ENCODE data around the gene KLHDC4. TPM values are rescaled to one million over a fixed set of nuclear protein-coding genes. Genes with fewer than 3 reads are reported as not detected.
"Not testable (repeated sequence)": the region's sequence is repeated elsewhere in the genome, so short reads cannot be mapped to it uniquely, and the experiment has no call there.

KLHDC4 gene
- total RNA-seq, 1 donor from 2014 or later, result 20.4 TPM

GRCh38 chr16:87723226-87723623 lies 42.6 kb downstream of the KLHDC4 start:
- no peak overlapping the region for H3K27ac ChIP-seq (ENCODE audit: low read depth, low read length)
- peaks cover 7 to 15% (median 14%) of the 10 kb centered on the region in 3 donors for H3K36me3 ChIP-seq (ENCODE audit: control insufficient read depth in 3 of 3, insufficient read depth in 3 of 3, low read length in 3 of 3)
- H3K9ac ChIP-seq (ENCODE audit: low read depth in 1 of 3, low read length in 3 of 3), result no peak overlapping the region
- H3K4me3 ChIP-seq (ENCODE audit: low read length in 3 of 3), result no peak overlapping the region
- H3K4me1 ChIP-seq (ENCODE audit: control insufficient read depth in 3 of 3, insufficient read depth in 3 of 3, low read length in 3 of 3), result peaks cover 3 to 11% (median 5%) of the 10 kb centered on the region in 3 donors
- no peaks in the 10 kb centered on the region for H3K9me3 ChIP-seq (ENCODE audit: control insufficient read depth in 3 of 3, low read length in 3 of 3)
- H3K27me3 ChIP-seq (ENCODE audit: control insufficient read depth in 3 of 3, insufficient read depth in 3 of 3, low read length in 3 of 3), result no peaks in the 10 kb centered on the region

DNA sequence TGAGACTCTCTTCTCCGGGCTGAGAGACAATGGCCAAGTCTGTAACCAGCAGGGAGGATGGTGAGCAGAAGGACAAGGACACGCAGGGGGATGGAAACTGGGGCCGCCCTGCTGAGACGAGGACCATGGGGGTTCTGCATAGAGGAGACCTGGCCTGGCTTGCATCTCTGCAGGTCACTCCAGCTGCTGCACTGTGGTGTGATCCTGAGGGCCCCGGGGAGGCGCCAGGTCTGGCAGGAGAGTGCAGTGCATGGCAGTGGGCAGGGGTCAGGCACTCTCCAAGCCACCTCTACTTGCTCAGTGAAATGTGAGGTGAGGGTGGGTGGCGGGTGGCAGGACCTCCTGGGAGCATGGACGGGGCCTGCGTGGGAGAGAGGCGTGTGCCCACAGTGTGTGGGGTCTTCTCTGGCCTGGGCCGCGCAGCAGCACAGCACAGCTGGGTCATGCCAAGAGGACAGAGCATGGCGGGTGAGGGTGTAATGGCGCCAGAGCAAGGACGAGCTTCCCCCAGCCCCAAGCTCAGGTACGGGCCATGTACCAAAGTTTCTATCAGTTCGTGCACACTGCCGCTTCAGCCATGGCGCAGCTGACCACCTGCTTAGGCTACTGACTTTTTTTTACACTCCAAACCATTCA lies 43.1 kb downstream of the KLHDC4 start:
- Histone ChIP-seq H3K9me3 (ENCODE audit: control insufficient read depth in 3 of 3, low read length in 3 of 3) (no peaks in the 10 kb centered on the region), H3K27me3 (ENCODE audit: control insufficient read depth in 3 of 3, insufficient read depth in 3 of 3, low read length in 3 of 3) (no peaks in the 10 kb centered on the region), H3K4me3 (ENCODE audit: low read length in 3 of 3) (no peak overlapping the region), H3K27ac (ENCODE audit: low read depth, low read length) (no peak overlapping the region), H3K4me1 (ENCODE audit: control insufficient read depth in 3 of 3, insufficient read depth in 3 of 3, low read length in 3 of 3) (peaks cover 3 to 11% (median 5%) of the 10 kb centered on the region in 3 donors), H3K9ac (ENCODE audit: low read depth in 1 of 3, low read length in 3 of 3) (no peak overlapping the region), H3K36me3 (ENCODE audit: control insufficient read depth in 3 of 3, insufficient read depth in 3 of 3, low read length in 3 of 3) (peaks cover 7 to 12% (median 10%) of the 10 kb centered on the region in 3 donors)

DNA sequence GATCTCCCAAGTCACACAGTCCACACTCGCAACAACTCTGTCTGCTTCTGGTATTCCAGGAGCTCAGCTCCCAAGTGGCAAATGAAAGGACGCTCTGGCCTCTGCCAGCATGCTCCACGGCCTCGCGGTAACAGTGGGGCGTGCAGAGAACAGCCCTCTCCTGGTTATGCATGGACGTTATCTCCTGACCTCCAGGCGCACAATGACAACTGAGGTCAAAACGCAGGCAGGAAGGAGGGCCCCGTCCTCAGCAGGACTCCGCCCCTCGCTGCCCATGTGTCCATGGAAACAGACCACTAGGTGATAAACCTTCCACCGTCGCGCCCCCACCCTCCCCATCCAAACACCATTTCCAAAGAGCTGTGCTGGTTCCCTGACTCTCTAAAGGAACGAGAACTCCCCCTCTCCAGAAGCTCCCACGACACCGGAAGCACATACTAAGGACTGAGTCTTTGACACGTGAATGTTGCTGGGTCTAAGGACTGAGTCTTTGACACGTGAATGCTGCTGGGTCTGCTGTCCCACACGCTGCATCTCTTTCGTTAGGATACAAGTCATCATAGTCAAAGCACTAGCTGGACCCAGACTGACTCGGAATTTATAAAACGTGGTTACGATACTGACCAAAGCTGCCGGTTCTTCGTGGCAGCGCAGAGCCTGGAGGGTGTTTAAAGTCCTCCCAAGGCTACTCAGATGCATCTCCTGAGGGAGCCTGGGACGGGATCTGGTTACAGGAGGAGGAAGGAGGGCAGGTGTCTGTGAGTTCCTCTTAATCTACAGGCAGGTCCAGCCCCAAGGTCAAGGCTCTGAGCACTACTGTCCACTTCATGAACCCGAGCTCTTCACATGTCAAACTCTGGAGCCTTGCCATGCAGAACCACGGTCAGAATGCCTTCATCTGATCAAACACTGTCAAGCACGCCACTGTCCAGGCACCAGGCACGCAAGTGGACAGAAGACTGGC lies 43.9 kb downstream of the KLHDC4 start:
- no peak overlapping the region for H3K4me3 ChIP-seq (ENCODE audit: low read length in 3 of 3)
- H3K27me3 ChIP-seq (ENCODE audit: control insufficient read depth in 3 of 3, insufficient read depth in 3 of 3, low read length in 3 of 3), result no peaks in the 10 kb centered on the region
- H3K27ac ChIP-seq (ENCODE audit: low read depth, low read length), result no peak overlapping the region
- H3K36me3 ChIP-seq (ENCODE audit: control insufficient read depth in 3 of 3, insufficient read depth in 3 of 3, low read length in 3 of 3), result peaks cover 4 to 11% (median 5%) of the 10 kb centered on the region in 3 donors
- no peaks in the 10 kb centered on the region for H3K9me3 ChIP-seq (ENCODE audit: control insufficient read depth in 3 of 3, low read length in 3 of 3)
- no peak overlapping the region for H3K9ac ChIP-seq (ENCODE audit: low read depth in 1 of 3, low read length in 3 of 3)
- H3K4me1 ChIP-seq (ENCODE audit: control insufficient read depth in 3 of 3, insufficient read depth in 3 of 3, low read length in 3 of 3), result peaks cover 3 to 11% (median 5%) of the 10 kb centered on the region in 3 donors

GRCh38 chr16:87720446-87720845 lies 45.3 kb downstream of the KLHDC4 start:
- Histone ChIP-seq H3K9me3 (ENCODE audit: control insufficient read depth in 3 of 3, low read length in 3 of 3) (no peaks in the 10 kb centered on the region), H3K4me1 (ENCODE audit: control insufficient read depth in 3 of 3, insufficient read depth in 3 of 3, low read length in 3 of 3) (peaks cover 3 to 11% (median 5%) of the 10 kb centered on the region in 3 donors), H3K9ac (ENCODE audit: low read depth in 1 of 3, low read length in 3 of 3) (no peak overlapping the region), H3K27ac (ENCODE audit: low read depth, low read length) (no peak overlapping the region), H3K4me3 (ENCODE audit: low read length in 3 of 3) (no peak overlapping the region), H3K27me3 (ENCODE audit: control insufficient read depth in 3 of 3, insufficient read depth in 3 of 3, low read length in 3 of 3) (no peaks in the 10 kb centered on the region), H3K36me3 (ENCODE audit: control insufficient read depth in 3 of 3, insufficient read depth in 3 of 3, low read length in 3 of 3) (peaks cover 7 to 12% (median 12%) of the 10 kb centered on the region in 3 donors)

- H3K9me3 ChIP-seq (ENCODE audit: control insufficient read depth in 3 of 3, low read length in 3 of 3); H3K27ac ChIP-seq (ENCODE audit: low read depth, low read length); H3K4me3 ChIP-seq (ENCODE audit: low read length in 3 of 3); H3K27me3 ChIP-seq (ENCODE audit: control insufficient read depth in 3 of 3, insufficient read depth in 3 of 3, low read length in 3 of 3); H3K9ac ChIP-seq (ENCODE audit: low read depth in 1 of 3, low read length in 3 of 3): not testable (repeated sequence)
- Histone ChIP-seq H3K4me1 (ENCODE audit: control insufficient read depth in 3 of 3, insufficient read depth in 3 of 3, low read length in 3 of 3) (peaks cover 3 to 11% (median 5%) of the 10 kb centered on the region in 3 donors), H3K36me3 (ENCODE audit: control insufficient read depth in 3 of 3, insufficient read depth in 3 of 3, low read length in 3 of 3) (peaks cover 8 to 23% (median 15%) of the 10 kb centered on the region in 3 donors)
These were observed 47.0 kb downstream of the KLHDC4 start for GRCh38 chr16:87718831-87719230.

GRCh38 chr16:87715658-87716057 lies 50.1 kb downstream of the KLHDC4 start:
- H3K9me3 ChIP-seq (ENCODE audit: control insufficient read depth in 3 of 3, low read length in 3 of 3), result no peaks in the 10 kb centered on the region
- H3K27me3 ChIP-seq (ENCODE audit: control insufficient read depth in 3 of 3, insufficient read depth in 3 of 3, low read length in 3 of 3), result no peaks in the 10 kb centered on the region
- H3K4me1 ChIP-seq (ENCODE audit: control insufficient read depth in 3 of 3, insufficient read depth in 3 of 3, low read length in 3 of 3), result no peaks in the 10 kb centered on the region
- H3K27ac ChIP-seq (ENCODE audit: low read depth, low read length), result no peak overlapping the region
- H3K9ac ChIP-seq (ENCODE audit: low read depth in 1 of 3, low read length in 3 of 3), result no peak overlapping the region
- H3K4me3 ChIP-seq (ENCODE audit: low read length in 3 of 3), result no peak overlapping the region
- peaks cover 14 to 21% (median 18%) of the 10 kb centered on the region in 3 donors for H3K36me3 ChIP-seq (ENCODE audit: control insufficient read depth in 3 of 3, insufficient read depth in 3 of 3, low read length in 3 of 3)

- Histone ChIP-seq H3K27me3 (ENCODE audit: control insufficient read depth in 3 of 3, insufficient read depth in 3 of 3, low read length in 3 of 3) (no peaks in the 10 kb centered on the region), H3K27ac (ENCODE audit: low read depth, low read length) (no peak overlapping the region), H3K9ac (ENCODE audit: low read depth in 1 of 3, low read length in 3 of 3) (no peak overlapping the region), H3K36me3 (ENCODE audit: control insufficient read depth in 3 of 3, insufficient read depth in 3 of 3, low read length in 3 of 3) (peaks cover 16 to 24% (median 20%) of the 10 kb centered on the region in 3 donors), H3K4me3 (ENCODE audit: low read length in 3 of 3) (no peak overlapping the region), H3K4me1 (ENCODE audit: control insufficient read depth in 3 of 3, insufficient read depth in 3 of 3, low read length in 3 of 3) (no peaks in the 10 kb centered on the region), H3K9me3 (ENCODE audit: control insufficient read depth in 3 of 3, low read length in 3 of 3) (no peaks in the 10 kb centered on the region)
These were observed 50.6 kb downstream of the KLHDC4 start for GRCh38 chr16:87715231-87715630.

DNA sequence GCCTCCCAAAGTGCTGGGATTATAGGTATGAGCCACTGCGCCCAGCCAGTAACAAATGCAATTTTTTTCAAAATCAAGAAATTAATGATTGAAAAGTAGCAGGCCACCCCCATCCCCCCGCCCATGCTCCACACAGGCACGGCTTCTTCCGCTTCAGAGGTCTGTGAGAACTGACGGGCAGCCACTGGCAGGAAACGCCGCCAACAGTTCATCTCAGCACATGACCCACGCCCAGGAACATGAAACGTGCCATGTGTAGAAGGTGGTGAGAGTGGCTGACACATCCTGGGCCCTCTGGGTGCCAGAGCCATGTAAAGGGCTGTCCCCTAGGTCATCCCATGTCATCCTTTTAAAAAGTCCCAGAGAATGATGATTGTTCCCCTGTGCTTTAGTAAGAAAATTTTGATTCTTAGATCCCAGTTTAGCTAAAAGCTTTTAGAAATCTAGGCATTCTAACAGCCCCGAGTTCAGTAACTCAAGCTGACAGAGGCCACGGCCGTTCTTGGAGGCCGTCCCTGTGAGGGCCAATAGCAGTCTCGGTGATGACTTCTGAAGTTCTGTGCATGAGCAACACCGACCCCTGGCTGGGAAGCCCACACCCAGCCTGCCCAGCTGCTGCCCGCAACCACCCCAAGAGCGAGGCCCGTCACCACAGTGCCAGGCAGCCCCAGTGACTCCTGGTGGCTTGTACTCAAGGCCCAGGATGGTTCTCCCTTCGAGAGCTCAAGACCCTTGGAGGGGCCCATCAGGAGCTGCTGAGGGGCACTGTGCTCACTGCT lies 52.1 kb downstream of the KLHDC4 start:
- no peaks in the 10 kb centered on the region for H3K9me3 ChIP-seq (ENCODE audit: control insufficient read depth in 3 of 3, low read length in 3 of 3)
- H3K27ac ChIP-seq (ENCODE audit: low read depth, low read length), result no peak overlapping the region
- H3K9ac ChIP-seq (ENCODE audit: low read depth in 1 of 3, low read length in 3 of 3), result no peak overlapping the region
- H3K4me3 ChIP-seq (ENCODE audit: low read length in 3 of 3), result no peak overlapping the region
- H3K4me1 ChIP-seq (ENCODE audit: control insufficient read depth in 3 of 3, insufficient read depth in 3 of 3, low read length in 3 of 3), result no peaks in the 10 kb centered on the region
- H3K27me3 ChIP-seq (ENCODE audit: control insufficient read depth in 3 of 3, insufficient read depth in 3 of 3, low read length in 3 of 3), result no peaks in the 10 kb centered on the region
- peaks cover 28 to 38% (median 35%) of the 10 kb centered on the region in 3 donors for H3K36me3 ChIP-seq (ENCODE audit: control insufficient read depth in 3 of 3, insufficient read depth in 3 of 3, low read length in 3 of 3)

GRCh38 chr16:87712184-87712762 lies 53.5 kb downstream of the KLHDC4 start:
- no peaks in the 10 kb centered on the region for H3K9me3 ChIP-seq (ENCODE audit: control insufficient read depth in 3 of 3, low read length in 3 of 3)
- no peaks in the 10 kb centered on the region for H3K27me3 ChIP-seq (ENCODE audit: control insufficient read depth in 3 of 3, insufficient read depth in 3 of 3, low read length in 3 of 3)
- no peak overlapping the region for H3K27ac ChIP-seq (ENCODE audit: low read depth, low read length)
- H3K4me1 ChIP-seq (ENCODE audit: control insufficient read depth in 3 of 3, insufficient read depth in 3 of 3, low read length in 3 of 3), result no peaks in the 10 kb centered on the region
- no peak overlapping the region for H3K4me3 ChIP-seq (ENCODE audit: low read length in 3 of 3)
- H3K36me3 ChIP-seq (ENCODE audit: control insufficient read depth in 3 of 3, insufficient read depth in 3 of 3, low read length in 3 of 3), result peaks cover 36 to 48% (median 45%) of the 10 kb centered on the region in 3 donors
- no peak overlapping the region for H3K9ac ChIP-seq (ENCODE audit: low read depth in 1 of 3, low read length in 3 of 3)

Data from skeletal muscle tissue (tissue), 4 donors.